ENCODE measurements around the gene PRSS50.

The PRSS50 gene

DNA sequence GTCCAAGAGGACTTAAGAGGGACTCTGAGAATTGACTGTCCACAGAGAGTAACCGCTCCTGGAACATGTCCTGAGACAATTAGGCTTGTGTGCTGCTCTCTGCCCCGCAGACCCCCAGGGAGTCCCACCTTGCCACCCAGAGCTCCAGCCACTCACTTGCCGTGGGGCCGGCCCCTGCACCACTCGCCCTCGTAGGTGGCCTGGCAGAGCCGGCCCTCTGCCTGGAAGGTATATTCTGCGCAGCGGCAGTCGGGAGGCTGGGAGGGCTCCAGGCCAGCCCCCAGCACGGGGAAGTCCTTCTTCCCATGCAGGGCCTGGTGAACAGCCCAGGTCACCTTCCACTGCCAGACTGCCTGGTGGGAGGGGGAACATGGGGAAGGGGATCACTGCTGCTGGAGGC is 34.7 kb downstream of the PRSS50 start (continued):
- TF ChIP-seq, protein P1, sequence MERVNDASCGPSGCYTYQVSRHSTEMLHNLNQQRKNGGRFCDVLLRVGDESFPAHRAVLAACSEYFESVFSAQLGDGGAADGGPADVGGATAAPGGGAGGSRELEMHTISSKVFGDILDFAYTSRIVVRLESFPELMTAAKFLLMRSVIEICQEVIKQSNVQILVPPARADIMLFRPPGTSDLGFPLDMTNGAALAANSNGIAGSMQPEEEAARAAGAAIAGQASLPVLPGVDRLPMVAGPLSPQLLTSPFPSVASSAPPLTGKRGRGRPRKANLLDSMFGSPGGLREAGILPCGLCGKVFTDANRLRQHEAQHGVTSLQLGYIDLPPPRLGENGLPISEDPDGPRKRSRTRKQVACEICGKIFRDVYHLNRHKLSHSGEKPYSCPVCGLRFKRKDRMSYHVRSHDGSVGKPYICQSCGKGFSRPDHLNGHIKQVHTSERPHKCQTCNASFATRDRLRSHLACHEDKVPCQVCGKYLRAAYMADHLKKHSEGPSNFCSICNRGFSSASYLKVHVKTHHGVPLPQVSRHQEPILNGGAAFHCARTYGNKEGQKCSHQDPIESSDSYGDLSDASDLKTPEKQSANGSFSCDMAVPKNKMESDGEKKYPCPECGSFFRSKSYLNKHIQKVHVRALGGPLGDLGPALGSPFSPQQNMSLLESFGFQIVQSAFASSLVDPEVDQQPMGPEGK (CRISPR knock-in tag; IDR thresholded peaks at IDR 0.05; ENCODE audit: borderline replicate concordance), result no peak
- no peak for TF ChIP-seq TOX (CRISPR knock-in tag; IDR thresholded peaks at IDR 0.05; ENCODE audit: borderline replicate concordance)
- TF ChIP-seq BACH2 (CRISPR knock-in tag; IDR thresholded peaks at IDR 0.05; ENCODE audit: borderline replicate concordance), result no peak
- no peak for TF ChIP-seq ZNF8 (CRISPR knock-in tag; IDR thresholded peaks at IDR 0.05)
- TF ChIP-seq GLIS3 (CRISPR knock-in tag; IDR thresholded peaks at IDR 0.05), result no peak

DNA sequence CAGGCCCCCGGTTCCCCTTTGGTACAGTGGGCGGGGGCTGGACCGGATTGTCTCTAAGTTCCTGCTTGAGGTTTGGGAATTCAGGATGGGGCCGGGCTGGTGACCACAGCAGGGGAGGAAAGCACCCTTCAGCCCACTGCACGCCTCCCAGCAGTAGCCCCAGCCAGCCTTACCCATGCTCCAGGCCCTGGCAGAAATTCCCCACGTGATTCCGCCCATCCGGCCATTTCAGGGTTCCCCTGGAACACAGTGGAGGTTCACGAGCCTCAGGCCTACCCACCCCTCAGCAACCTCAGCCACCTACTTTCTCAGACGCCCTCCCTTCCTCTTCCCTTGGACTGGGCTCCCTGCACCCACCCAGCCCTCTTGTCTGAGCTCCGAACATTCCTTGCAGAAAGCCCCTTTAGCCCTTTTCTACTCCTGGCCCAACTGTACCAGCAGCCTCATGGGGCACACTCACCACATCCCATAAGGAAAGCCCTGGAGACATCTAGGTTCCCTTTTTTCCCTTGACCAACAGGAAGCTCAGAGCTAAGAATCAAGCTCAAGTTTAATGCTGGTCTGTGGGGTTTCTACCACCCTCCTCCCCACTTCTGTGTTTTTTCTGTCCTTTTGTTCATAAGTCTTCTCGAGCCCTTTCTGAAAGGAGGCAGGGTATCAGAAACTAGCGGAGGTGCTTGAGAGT is 35.7 kb downstream of the PRSS50 start:
- no peak for ATAC-seq
- no peak for TF ChIP-seq BACH2 (CRISPR knock-in tag; IDR thresholded peaks at IDR 0.05; ENCODE audit: borderline replicate concordance)
- no peak for TF ChIP-seq TOX (CRISPR knock-in tag; IDR thresholded peaks at IDR 0.05; ENCODE audit: borderline replicate concordance)

DNA sequence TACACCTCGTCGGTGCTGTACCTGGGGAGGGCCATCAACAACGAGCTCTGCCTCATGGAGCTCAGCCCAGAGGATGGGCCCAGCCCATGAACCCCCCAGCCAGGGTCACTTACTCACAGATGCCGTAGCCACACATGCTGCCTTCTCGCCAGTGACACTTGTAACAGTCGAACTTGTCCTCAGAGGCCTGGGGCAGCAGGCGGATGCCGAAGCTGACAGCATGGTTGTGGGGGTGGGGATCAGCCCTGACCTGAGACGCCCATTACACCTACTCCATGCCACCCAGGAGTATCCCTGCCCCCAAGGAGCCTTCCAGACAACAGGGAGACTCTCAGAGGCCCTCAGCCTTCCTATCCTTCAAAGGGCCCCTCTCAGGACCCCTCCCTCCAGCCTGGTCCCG is 36.3 kb downstream of the PRSS50 start:
- TF ChIP-seq ARNTL (CRISPR knock-in tag; IDR thresholded peaks at IDR 0.05; ENCODE audit: borderline replicate concordance, low read depth) (no peak), ZNF70 (CRISPR knock-in tag; IDR thresholded peaks at IDR 0.05) (no peak), ZFP30 (CRISPR knock-in tag; IDR thresholded peaks at IDR 0.05) (no peak), ESRRG (CRISPR knock-in tag; IDR thresholded peaks at IDR 0.05) (no peak), SNAI2 (CRISPR knock-in tag; IDR thresholded peaks at IDR 0.05) (no peak), BACH2 (CRISPR knock-in tag; IDR thresholded peaks at IDR 0.05; ENCODE audit: borderline replicate concordance) (no peak), TOX (CRISPR knock-in tag; IDR thresholded peaks at IDR 0.05; ENCODE audit: borderline replicate concordance) (no peak), ZNF8 (CRISPR knock-in tag; IDR thresholded peaks at IDR 0.05) (no peak), ZFP3 (CRISPR knock-in tag; IDR thresholded peaks at IDR 0.05) (no peak), TCF4 (CRISPR knock-in tag; IDR thresholded peaks at IDR 0.05; ENCODE audit: borderline replicate concordance) (no peak), OSR1 (CRISPR knock-in tag; IDR thresholded peaks at IDR 0.05) (no peak), ISL1 (CRISPR knock-in tag; IDR thresholded peaks at IDR 0.05) (no peak), GLIS3 (CRISPR knock-in tag; IDR thresholded peaks at IDR 0.05) (no peak), ZNF565 (CRISPR knock-in tag; conservative IDR thresholded peaks at IDR 0.05; ENCODE audit: low read depth) (no peak), CSDC2 (CRISPR knock-in tag; IDR thresholded peaks at IDR 0.05) (no peak)
- TF ChIP-seq, protein P2, sequence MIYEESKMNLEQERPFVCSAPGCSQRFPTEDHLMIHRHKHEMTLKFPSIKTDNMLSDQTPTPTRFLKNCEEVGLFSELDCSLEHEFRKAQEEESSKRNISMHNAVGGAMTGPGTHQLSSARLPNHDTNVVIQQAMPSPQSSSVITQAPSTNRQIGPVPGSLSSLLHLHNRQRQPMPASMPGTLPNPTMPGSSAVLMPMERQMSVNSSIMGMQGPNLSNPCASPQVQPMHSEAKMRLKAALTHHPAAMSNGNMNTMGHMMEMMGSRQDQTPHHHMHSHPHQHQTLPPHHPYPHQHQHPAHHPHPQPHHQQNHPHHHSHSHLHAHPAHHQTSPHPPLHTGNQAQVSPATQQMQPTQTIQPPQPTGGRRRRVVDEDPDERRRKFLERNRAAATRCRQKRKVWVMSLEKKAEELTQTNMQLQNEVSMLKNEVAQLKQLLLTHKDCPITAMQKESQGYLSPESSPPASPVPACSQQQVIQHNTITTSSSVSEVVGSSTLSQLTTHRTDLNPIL (CRISPR knock-in tag; IDR thresholded peaks at IDR 0.05; ENCODE audit: low read depth), result no peak
- TF ChIP-seq, protein P3, sequence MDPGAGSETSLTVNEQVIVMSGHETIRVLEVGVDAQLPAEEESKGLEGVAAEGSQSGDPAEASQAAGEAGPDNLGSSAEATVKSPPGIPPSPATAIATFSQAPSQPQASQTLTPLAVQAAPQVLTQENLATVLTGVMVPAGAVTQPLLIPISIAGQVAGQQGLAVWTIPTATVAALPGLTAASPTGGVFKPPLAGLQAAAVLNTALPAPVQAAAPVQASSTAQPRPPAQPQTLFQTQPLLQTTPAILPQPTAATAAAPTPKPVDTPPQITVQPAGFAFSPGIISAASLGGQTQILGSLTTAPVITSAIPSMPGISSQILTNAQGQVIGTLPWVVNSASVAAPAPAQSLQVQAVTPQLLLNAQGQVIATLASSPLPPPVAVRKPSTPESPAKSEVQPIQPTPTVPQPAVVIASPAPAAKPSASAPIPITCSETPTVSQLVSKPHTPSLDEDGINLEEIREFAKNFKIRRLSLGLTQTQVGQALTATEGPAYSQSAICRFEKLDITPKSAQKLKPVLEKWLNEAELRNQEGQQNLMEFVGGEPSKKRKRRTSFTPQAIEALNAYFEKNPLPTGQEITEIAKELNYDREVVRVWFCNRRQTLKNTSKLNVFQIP (CRISPR knock-in tag; IDR thresholded peaks at IDR 0.05; ENCODE audit: borderline replicate concordance, low read depth), result no peak
- TF ChIP-seq, protein P4, sequence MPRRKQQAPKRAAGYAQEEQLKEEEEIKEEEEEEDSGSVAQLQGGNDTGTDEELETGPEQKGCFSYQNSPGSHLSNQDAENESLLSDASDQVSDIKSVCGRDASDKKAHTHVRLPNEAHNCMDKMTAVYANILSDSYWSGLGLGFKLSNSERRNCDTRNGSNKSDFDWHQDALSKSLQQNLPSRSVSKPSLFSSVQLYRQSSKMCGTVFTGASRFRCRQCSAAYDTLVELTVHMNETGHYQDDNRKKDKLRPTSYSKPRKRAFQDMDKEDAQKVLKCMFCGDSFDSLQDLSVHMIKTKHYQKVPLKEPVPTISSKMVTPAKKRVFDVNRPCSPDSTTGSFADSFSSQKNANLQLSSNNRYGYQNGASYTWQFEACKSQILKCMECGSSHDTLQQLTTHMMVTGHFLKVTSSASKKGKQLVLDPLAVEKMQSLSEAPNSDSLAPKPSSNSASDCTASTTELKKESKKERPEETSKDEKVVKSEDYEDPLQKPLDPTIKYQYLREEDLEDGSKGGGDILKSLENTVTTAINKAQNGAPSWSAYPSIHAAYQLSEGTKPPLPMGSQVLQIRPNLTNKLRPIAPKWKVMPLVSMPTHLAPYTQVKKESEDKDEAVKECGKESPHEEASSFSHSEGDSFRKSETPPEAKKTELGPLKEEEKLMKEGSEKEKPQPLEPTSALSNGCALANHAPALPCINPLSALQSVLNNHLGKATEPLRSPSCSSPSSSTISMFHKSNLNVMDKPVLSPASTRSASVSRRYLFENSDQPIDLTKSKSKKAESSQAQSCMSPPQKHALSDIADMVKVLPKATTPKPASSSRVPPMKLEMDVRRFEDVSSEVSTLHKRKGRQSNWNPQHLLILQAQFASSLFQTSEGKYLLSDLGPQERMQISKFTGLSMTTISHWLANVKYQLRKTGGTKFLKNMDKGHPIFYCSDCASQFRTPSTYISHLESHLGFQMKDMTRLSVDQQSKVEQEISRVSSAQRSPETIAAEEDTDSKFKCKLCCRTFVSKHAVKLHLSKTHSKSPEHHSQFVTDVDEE (CRISPR knock-in tag; IDR thresholded peaks at IDR 0.05), result no peak
- TF ChIP-seq, protein P5, sequence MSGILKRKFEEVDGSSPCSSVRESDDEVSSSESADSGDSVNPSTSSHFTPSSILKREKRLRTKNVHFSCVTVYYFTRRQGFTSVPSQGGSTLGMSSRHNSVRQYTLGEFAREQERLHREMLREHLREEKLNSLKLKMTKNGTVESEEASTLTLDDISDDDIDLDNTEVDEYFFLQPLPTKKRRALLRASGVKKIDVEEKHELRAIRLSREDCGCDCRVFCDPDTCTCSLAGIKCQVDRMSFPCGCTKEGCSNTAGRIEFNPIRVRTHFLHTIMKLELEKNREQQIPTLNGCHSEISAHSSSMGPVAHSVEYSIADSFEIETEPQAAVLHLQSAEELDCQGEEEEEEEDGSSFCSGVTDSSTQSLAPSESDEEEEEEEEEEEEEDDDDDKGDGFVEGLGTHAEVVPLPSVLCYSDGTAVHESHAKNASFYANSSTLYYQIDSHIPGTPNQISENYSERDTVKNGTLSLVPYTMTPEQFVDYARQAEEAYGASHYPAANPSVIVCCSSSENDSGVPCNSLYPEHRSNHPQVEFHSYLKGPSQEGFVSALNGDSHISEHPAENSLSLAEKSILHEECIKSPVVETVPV (CRISPR knock-in tag; IDR thresholded peaks at IDR 0.05), result no peak
- no peak for ATAC-seq
